GM12872 (cell line): Measurements from ENCODE around the gene ALDH7A1.
A peak's percentile ranks its signal among the peaks of the same experiment; 100 is the strongest.

Source experiments
- CTCF ChIP-seq: IDR thresholded peaks from 3 replicates; pipeline ENCODE4 v1.5.1; 2011; ENCODE audit warnings: low read depth, mild to moderate bottlenecking, low read length, moderate library complexity; ENCODE audit not compliant: insufficient read depth

Gene ALDH7A1

DNA sequence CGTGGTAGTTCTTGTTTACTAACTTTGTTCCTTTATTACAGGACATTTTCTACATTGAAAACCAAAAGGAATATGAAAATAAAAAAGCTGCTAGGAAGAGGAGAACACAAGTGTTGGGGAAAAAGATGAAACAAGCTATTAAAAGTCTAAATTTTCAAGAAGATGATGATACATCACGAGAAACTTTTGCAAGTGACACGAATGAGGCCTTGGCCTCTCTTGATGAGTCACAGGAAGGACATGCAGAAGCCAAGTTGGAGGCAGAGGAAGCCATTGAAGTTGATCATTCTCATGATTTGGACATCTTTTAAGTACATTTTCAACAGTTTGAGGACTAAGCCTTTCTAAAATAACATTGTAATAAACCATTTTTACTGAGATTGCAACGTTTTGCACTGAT lies 29.5 kb upstream of the ALDH7A1 start:
- no peak for TF ChIP-seq CTCF

DNA sequence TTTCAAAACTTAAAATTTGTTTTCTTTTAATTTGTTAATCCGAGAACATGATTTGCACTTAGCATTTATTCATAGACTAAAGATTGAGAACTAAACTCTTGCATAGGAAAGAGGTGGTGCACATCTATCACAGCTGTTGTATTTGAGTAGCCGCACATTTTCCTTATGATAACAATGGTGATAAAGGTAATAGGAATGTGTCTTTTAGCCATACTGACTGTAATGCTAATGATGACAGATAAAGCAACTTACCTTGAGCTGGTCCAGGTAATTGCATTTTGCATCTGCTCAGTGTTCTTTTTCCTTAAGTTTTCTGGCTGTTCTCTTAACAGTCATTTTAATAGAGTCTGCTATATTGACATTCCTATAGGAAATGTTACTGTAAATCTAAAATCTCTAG lies 24.8 kb upstream of the ALDH7A1 start:
- no peak for TF ChIP-seq CTCF

GRCh38 chr5:126615286-126615685 lies 20.3 kb upstream of the ALDH7A1 start:
- TF ChIP-seq CTCF: peak; percentile 54; the same call in 2 of the 3 replicates

DNA sequence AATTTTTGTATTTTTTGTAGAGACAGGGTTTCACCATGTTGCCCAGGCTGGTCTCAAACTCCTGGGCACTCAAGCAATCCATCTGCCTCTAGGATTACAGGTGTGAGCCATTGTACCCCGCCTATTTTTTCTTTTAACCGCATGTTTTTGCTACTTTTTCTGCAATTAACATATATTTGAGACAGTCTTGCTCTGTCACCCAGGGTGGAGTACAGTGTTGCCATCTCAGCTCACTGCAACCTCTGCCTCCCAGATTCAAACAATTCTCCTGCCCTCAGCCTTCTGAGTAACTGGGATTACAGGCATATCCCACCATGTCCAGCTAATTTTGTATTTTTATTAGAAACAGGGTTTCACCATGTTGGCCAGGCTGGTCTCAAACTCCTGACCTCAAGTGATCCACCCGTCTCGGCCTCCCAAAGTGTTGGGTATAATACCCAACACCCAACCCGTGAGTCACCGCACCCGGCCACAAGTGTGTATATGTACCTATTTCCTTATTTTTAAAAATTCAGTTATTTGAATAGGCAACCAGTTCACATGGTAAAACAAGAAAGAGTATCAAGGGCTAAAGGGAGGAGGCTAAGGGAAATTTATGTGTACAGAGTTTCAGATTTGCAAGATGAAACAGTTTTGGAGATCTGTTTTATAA lies 19.0 kb upstream of the ALDH7A1 start:
- TF ChIP-seq CTCF: no peak

DNA sequence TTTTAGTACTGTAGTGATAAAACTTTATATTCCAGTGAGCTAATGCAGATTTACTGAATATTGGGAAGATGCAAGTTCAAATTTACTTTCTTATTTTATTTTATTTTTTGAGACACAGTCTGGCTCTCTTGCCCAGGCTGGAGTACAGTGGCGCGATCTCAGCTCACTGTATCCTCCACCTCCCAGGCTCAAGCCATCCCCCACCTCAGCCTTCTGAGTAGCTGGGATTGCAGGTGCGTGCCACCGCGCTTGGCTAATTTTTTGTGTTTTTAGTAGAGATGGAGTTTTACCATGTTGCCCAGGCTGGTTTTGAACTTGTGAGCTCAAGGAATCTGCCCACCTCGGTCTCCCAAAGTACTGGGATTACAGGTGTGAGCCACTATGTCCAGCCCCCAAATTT lies 15.6 kb upstream of the ALDH7A1 start:
- no peak for TF ChIP-seq CTCF

GRCh38 chr5:126610160-126610559 lies 15.1 kb upstream of the ALDH7A1 start:
- TF ChIP-seq CTCF: no peak

GRCh38 chr5:126605525-126605924 lies 10.5 kb upstream of the ALDH7A1 start:
- no peak for TF ChIP-seq CTCF
